HCT116 (cell line): ENCODE data around the gene POLR3H. TPM values are rescaled to one million over a fixed set of nuclear protein-coding genes. Genes with fewer than 3 reads are reported as not detected.
A peak's percentile ranks its signal among the peaks of the same experiment; 100 is the strongest.

ENCODE experiments used
- ATAC-seq: fragments of 200-7000 bp; cut with Tn5 transposase; 2 replicates; pipeline ENCODE4 v1.9.1; 2020; ENCODE audit warnings: mild to moderate bottlenecking, moderate library complexity
- BruUV-seq: library from RNA; stranded (reverse); fragments of 400-500 nt; replicated peaks from 2 replicates; lab custom pipeline; 2021; lab: Mats Ljungman, UMichigan
- CTCF ChIA-PET: fragments of 300-600 bp; sonication (Branson Sonifier 250); formaldehyde crosslinking; loops from one replicate; lab custom pipeline; 2021; ENCODE audit warnings: antibody characterized with exemption; lab: Charles Lee
- POLR2A ChIA-PET: fragments of 300-600, 350-600 bp; sonication (Branson Sonifier 250); formaldehyde crosslinking; loops from one replicate; lab custom pipeline; 2021; ENCODE audit warnings: antibody characterized with exemption; lab: Charles Lee
- RAD21 ChIA-PET, 2 experiments: fragments of 300-600 bp; sonication (Branson Sonifier 250); formaldehyde crosslinking; loops; one replicate each; lab custom pipeline; 2023; ENCODE audit warnings: low total read pairs in 2 of 2; ENCODE audit not compliant: uncharacterized antibody in 2 of 2, unreplicated experiment in 2 of 2, low non-redundant PET in 1 of 2; lab: Charles Lee
- DNase-seq: peaks from one replicate; pipeline ENCODE4 v3.0.0-alpha.2; 2010; ENCODE audit warnings: low read depth, low spot score
- H2AFZ ChIP-seq: fragments of 200-600 bp; shearing (Covaris generic), sonication (generic); 2 replicates; pipeline ENCODE4 v1.6.1; 2017; ENCODE audit warnings: low read depth, mixed run types, mixed read lengths, antibody characterized with exemption, low read length; ENCODE audit not compliant: poor library complexity, severe bottlenecking
- H3K27ac ChIP-seq: 2 replicates; pipeline ENCODE4 v1.5.1; 2012; ENCODE audit warnings: low read depth, low read length
- H3K27me3 ChIP-seq: fragments of 200-600 bp; sonication (generic); 2 replicates; pipeline ENCODE4 v1.6.1; 2016; ENCODE audit warnings: mixed run types, low read length, mixed read lengths; ENCODE audit not compliant: insufficient read depth
- H3K36me3 ChIP-seq, 2 experiments: fragments of 200-500 bp in 1 of 2; fragments of 200-600 bp in 1 of 2; sonication (Bioruptor generic) in 1 of 2; sonication (generic) in 1 of 2; 2 replicates each; pipeline versions ENCODE4 v1.5.1 to v1.6.1; 2014 to 2016; ENCODE audit warnings: low read length in 2 of 2, inconsistent platforms in 1 of 2, mixed read lengths in 1 of 2, mixed run types in 1 of 2; ENCODE audit not compliant: insufficient read depth in 2 of 2, control insufficient read depth in 1 of 2
- H3K4me1 ChIP-seq, 2 experiments: fragments of 200-600 bp in 1 of 2; sonication (generic) in 1 of 2; 2 replicates each; pipeline versions ENCODE4 v1.5.1 to v1.6.1; 2012 to 2017; ENCODE audit warnings: low read length in 2 of 2, inconsistent platforms in 1 of 2, mild to moderate bottlenecking in 1 of 2, mixed read lengths in 1 of 2, mixed run types in 1 of 2, moderate library complexity in 1 of 2; ENCODE audit not compliant: insufficient read depth in 2 of 2, control insufficient read depth in 1 of 2
- H3K4me2 ChIP-seq: fragments of 200-600 bp; sonication (generic); 2 replicates; pipeline ENCODE4 v1.6.1; 2017; ENCODE audit warnings: mixed run types, low read length, mixed read lengths
- H3K4me3 ChIP-seq, 2 experiments: fragments of 200-600 bp in 1 of 2; sonication (generic) in 1 of 2; replicated peaks in 1 of 2; 2 replicates each; pipeline ENCODE4 v1.5.1; 2011 to 2016; ENCODE audit warnings: low read length in 2 of 2, control low read depth in 1 of 2, low read depth in 1 of 2, mild to moderate bottlenecking in 1 of 2, mixed read lengths in 1 of 2, mixed run types in 1 of 2
- H3K79me2 ChIP-seq: fragments of 200-600 bp; sonication (generic); 2 replicates; pipeline ENCODE4 v1.6.1; 2017; ENCODE audit warnings: mild to moderate bottlenecking, mixed run types, low read length, moderate library complexity, mixed read lengths; ENCODE audit not compliant: insufficient read depth
- H3K9ac ChIP-seq: fragments of 200-600 bp; sonication (generic); 2 replicates; pipeline ENCODE4 v1.6.1; 2016; ENCODE audit warnings: low read length, mixed read lengths
- H3K9me2 ChIP-seq: fragments of 200-600 bp; sonication (generic), shearing (Covaris generic); 2 replicates; pipeline ENCODE4 v1.6.1; 2017; ENCODE audit warnings: mixed run types, mild to moderate bottlenecking, moderate library complexity; ENCODE audit not compliant: insufficient read depth
- H3K9me3 ChIP-seq, 2 experiments: fragments of 200-500 bp in 1 of 2; fragments of 200-600 bp in 1 of 2; sonication (Bioruptor generic) in 1 of 2; sonication (generic) in 1 of 2; 2 replicates each; pipeline ENCODE4 v1.6.1; 2014 to 2017; ENCODE audit warnings: low read length in 2 of 2, mixed read lengths in 2 of 2, inconsistent platforms in 1 of 2, low read depth in 1 of 2, mild to moderate bottlenecking in 1 of 2, mixed run types in 1 of 2, moderate library complexity in 1 of 2; ENCODE audit not compliant: control insufficient read depth in 1 of 2, insufficient read depth in 1 of 2
- H4K20me1 ChIP-seq: fragments of 200-600 bp; sonication (generic), shearing (Covaris generic); 2 replicates; pipeline ENCODE4 v1.6.1; 2017; ENCODE audit warnings: mixed run types, mild to moderate bottlenecking, moderate library complexity; ENCODE audit not compliant: insufficient read depth
- CBX3 ChIP-seq: IDR thresholded peaks from 2 replicates; pipeline ENCODE4 v1.6.1; 2012; ENCODE audit warnings: low read depth
- CEBPB ChIP-seq: IDR thresholded peaks from 2 replicates; pipeline ENCODE4 v1.6.1; 2012; ENCODE audit warnings: low read depth
- EGR1 ChIP-seq: IDR thresholded peaks from 2 replicates; pipeline ENCODE4 v1.6.1; 2012; ENCODE audit warnings: low read depth
- ELF1 ChIP-seq: IDR thresholded peaks from 2 replicates; pipeline ENCODE4 v1.6.1; 2012; ENCODE audit warnings: low read depth, borderline replicate concordance
- EZH2phosphoT487 ChIP-seq: fragments of 200-600 bp; IDR thresholded peaks from 2 replicates; pipeline ENCODE4 v1.6.1; 2018; ENCODE audit warnings: antibody characterized with exemption, borderline replicate concordance
- FOSL1 ChIP-seq: IDR thresholded peaks from 2 replicates; pipeline ENCODE4 v1.6.1; 2012; ENCODE audit warnings: low read depth
- JUND ChIP-seq: IDR thresholded peaks from 2 replicates; pipeline ENCODE4 v1.6.1; 2012
- POLR2A ChIP-seq: IDR thresholded peaks from 2 replicates; pipeline ENCODE4 v1.7.0; 2011; ENCODE audit warnings: borderline replicate concordance; ENCODE audit not compliant: insufficient read depth, insufficient read length; ENCODE audit errors: extremely low read depth
- POLR2AphosphoS5 ChIP-seq: IDR thresholded peaks from 2 replicates; pipeline ENCODE4 v1.6.1; 2011; ENCODE audit warnings: mild to moderate bottlenecking, low read depth, low read length, moderate library complexity
- SRF ChIP-seq: IDR thresholded peaks from 2 replicates; pipeline ENCODE4 v1.6.1; 2012; ENCODE audit warnings: low read depth
- TCF7L2 ChIP-seq: IDR thresholded peaks from 2 replicates; pipeline ENCODE4 v1.7.0; 2011; ENCODE audit warnings: borderline replicate concordance, inconsistent platforms; ENCODE audit not compliant: insufficient read depth, insufficient read length; ENCODE audit errors: extremely low read depth
- YY1 ChIP-seq: IDR thresholded peaks from 2 replicates; pipeline ENCODE4 v1.6.1; 2011; ENCODE audit warnings: low read length, low read depth, moderate library complexity, mild to moderate bottlenecking; ENCODE audit not compliant: insufficient replicate concordance; ENCODE audit errors: extremely low read depth
- ZFX ChIP-seq: fragments of 450-650 bp; IDR thresholded peaks from 2 replicates; pipeline ENCODE4 v1.6.1; 2017
- intact Hi-C: fragments of 100-400 bp; cut with micrococcal nuclease; formaldehyde crosslinking; loops from 2 replicates; pipeline ENCODE4 v1.10.0; 2022
- total RNA-seq: library from RNA; stranded (reverse); gene quantifications from one replicate; pipeline ENCODE4 v1.2.1, GENCODE V29; 2021; ENCODE audit not compliant: unreplicated experiment
- TF ChIP-seq, protein P1 (sequence below): IDR thresholded peaks from 2 replicates; pipeline ENCODE4 v1.6.1; 2012
- TF ChIP-seq, protein P2 (sequence below): IDR thresholded peaks from 2 replicates; pipeline ENCODE4 v1.6.1; 2011; ENCODE audit warnings: mild to moderate bottlenecking, low read length, moderate library complexity; ENCODE audit not compliant: insufficient replicate concordance; ENCODE audit errors: extremely low read depth
- TF ChIP-seq, protein P3 (sequence below), 3 experiments: fragments of 200-600 bp in 1 of 3; sonication (generic) in 1 of 3; IDR thresholded peaks in 2 of 3; conservative IDR thresholded peaks in 1 of 3; 2 replicates each; pipeline ENCODE4 v1.5.1; 2012 to 2017; ENCODE audit warnings: low read depth in 2 of 3, low read length in 2 of 3, antibody characterized with exemption in 1 of 3, borderline replicate concordance in 1 of 3, control low read depth in 1 of 3, mild to moderate bottlenecking in 1 of 3, mixed read lengths in 1 of 3, mixed run types in 1 of 3, moderate library complexity in 1 of 3; ENCODE audit not compliant: insufficient read depth in 1 of 3

Gene POLR3H
- total RNA-seq, 1 experiment from 2014 or later: 62.1 TPM

DNA sequence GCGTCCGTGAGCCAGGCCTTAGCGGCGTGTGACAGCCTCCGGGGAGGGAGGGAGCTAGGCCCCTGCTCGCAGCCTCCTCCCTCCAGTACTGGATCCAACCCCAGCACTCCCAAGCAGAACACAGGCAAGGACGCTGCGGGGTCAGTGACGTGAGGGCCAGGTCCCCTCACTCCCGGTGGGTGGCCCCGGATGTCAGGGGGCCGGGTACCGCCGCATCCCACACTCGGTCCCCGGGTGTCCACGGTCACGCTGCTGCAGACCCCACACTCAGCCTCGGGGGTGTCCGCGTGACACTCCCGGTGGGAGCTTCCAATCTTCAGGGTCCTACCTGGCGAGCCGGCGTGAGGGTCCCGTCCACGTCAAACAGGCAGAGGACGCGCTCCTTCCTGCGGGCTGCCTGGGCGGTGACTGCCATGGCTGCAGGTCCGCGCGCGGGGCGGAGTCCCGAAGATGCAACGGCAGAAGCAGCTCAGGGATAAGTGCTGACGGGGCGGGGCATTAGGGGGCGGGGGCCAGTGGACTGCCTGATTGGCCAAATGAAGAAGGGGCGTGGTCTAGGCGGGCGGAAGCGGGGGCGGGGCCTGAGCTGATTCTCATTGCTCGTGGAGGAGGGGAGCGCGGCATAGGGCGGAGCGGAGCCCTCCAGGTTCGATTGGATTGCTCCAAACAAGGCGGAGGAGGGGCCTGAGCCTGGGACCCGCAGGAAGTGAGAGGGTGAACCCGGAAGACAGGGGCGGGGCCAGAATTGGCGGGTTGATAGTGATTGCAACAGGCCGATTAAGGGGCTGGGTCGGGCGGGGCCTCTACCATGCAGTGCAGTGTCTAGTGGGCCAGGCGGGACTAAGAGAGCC is 45.3 kb upstream of the POLR3H start, which contains the start of gene PMM1 (continued):
- no peak for TF ChIP-seq EZH2phosphoT487
- peak; percentile 73 for TF ChIP-seq POLR2AphosphoS5
- TF ChIP-seq, protein P1, sequence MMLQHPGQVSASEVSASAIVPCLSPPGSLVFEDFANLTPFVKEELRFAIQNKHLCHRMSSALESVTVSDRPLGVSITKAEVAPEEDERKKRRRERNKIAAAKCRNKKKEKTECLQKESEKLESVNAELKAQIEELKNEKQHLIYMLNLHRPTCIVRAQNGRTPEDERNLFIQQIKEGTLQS: no peak
- peak; percentile 57 for TF ChIP-seq POLR2A
- TF ChIP-seq, protein P2, sequence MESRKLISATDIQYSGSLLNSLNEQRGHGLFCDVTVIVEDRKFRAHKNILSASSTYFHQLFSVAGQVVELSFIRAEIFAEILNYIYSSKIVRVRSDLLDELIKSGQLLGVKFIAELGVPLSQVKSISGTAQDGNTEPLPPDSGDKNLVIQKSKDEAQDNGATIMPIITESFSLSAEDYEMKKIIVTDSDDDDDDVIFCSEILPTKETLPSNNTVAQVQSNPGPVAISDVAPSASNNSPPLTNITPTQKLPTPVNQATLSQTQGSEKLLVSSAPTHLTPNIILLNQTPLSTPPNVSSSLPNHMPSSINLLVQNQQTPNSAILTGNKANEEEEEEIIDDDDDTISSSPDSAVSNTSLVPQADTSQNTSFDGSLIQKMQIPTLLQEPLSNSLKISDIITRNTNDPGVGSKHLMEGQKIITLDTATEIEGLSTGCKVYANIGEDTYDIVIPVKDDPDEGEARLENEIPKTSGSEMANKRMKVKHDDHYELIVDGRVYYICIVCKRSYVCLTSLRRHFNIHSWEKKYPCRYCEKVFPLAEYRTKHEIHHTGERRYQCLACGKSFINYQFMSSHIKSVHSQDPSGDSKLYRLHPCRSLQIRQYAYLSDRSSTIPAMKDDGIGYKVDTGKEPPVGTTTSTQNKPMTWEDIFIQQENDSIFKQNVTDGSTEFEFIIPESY: no peak
- TF ChIP-seq, protein P3, sequence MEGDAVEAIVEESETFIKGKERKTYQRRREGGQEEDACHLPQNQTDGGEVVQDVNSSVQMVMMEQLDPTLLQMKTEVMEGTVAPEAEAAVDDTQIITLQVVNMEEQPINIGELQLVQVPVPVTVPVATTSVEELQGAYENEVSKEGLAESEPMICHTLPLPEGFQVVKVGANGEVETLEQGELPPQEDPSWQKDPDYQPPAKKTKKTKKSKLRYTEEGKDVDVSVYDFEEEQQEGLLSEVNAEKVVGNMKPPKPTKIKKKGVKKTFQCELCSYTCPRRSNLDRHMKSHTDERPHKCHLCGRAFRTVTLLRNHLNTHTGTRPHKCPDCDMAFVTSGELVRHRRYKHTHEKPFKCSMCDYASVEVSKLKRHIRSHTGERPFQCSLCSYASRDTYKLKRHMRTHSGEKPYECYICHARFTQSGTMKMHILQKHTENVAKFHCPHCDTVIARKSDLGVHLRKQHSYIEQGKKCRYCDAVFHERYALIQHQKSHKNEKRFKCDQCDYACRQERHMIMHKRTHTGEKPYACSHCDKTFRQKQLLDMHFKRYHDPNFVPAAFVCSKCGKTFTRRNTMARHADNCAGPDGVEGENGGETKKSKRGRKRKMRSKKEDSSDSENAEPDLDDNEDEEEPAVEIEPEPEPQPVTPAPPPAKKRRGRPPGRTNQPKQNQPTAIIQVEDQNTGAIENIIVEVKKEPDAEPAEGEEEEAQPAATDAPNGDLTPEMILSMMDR (IDR thresholded peaks at IDR 0.05 in 2 of 3, conservative IDR thresholded peaks at IDR 0.05 in 1 of 3; ENCODE audit: borderline replicate concordance in 1 of 3, insufficient read depth in 1 of 3, low read depth in 2 of 3, low read length in 2 of 3): no peak
- peak; percentile 74 for TF ChIP-seq YY1

DNA sequence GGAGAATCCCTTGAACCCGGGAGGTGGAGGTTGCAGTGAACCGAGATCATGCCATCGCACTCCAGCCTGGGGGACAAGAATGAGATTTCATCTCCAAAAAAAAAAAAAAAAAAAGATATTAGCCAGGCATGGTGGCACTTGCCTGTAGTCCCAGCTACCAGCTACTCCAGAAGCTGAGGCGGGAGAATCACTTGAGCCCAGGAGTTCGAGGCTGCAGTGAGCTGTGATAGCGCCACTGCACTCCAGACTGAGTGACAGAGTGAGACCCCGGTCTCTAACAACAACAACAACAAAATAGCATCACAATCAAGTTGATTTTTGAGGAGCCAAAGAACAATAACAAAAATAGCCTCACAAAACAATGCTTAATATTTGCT is 43.1 kb upstream of the POLR3H start:
- H3K4me1 ChIP-seq: peaks cover 19 to 27% of the 10 kb centered on the region in 2 experiments; a peak in 3 of 4 replicates
- no peaks in the 10 kb centered on the region for H3K36me3 ChIP-seq
- no peak for DNase-seq
- H2AFZ ChIP-seq: no peak overlapping the region
- H3K27ac ChIP-seq: no peak overlapping the region
- CTCF ChIA-PET: no interaction called here
- peaks cover 11% of the 10 kb centered on the region; the same call in 1 of the 2 replicates for H3K79me2 ChIP-seq
- no peaks in the 10 kb centered on the region for H4K20me1 ChIP-seq
- RAD21 ChIA-PET: no interaction called here
- no peak for ATAC-seq
- H3K9me3 ChIP-seq: no peaks in the 10 kb centered on the region
- H3K9ac ChIP-seq: no peak overlapping the region
- no peak overlapping the region for H3K4me3 ChIP-seq
- POLR2A ChIA-PET: no interaction called here
- H3K27me3 ChIP-seq: no peaks in the 10 kb centered on the region
- H3K9me2 ChIP-seq: no peaks in the 10 kb centered on the region
- TF ChIP-seq CEBPB (no peak), ELF1 (no peak), SRF (no peak), POLR2AphosphoS5 (no peak), FOSL1 (no peak), CBX3 (no peak), EGR1 (no peak), JUND (no peak), POLR2A (no peak), YY1 (no peak), TCF7L2 (no peak), ZFX (no peak)
- TF ChIP-seq, protein P3 (IDR thresholded peaks at IDR 0.05 in 2 of 3, conservative IDR thresholded peaks at IDR 0.05 in 1 of 3; ENCODE audit: borderline replicate concordance in 1 of 3, insufficient read depth in 1 of 3, low read depth in 2 of 3, low read length in 2 of 3): no peak
- H3K4me2 ChIP-seq: peak overlapping the region; percentile 99; the same call in 1 of the 2 replicates
- intact Hi-C loops: no loop called here
- no TSS peak for BruUV-seq
